ENCODE data around the gene TRAF6. TPM values are rescaled to one million over a fixed set of nuclear protein-coding genes. Genes with fewer than 3 reads are reported as not detected.

The TRAF6 gene
- total and polyA plus RNA-seq, 7 donors, result 4.7 to 14.9 (median 11.1) TPM

DNA sequence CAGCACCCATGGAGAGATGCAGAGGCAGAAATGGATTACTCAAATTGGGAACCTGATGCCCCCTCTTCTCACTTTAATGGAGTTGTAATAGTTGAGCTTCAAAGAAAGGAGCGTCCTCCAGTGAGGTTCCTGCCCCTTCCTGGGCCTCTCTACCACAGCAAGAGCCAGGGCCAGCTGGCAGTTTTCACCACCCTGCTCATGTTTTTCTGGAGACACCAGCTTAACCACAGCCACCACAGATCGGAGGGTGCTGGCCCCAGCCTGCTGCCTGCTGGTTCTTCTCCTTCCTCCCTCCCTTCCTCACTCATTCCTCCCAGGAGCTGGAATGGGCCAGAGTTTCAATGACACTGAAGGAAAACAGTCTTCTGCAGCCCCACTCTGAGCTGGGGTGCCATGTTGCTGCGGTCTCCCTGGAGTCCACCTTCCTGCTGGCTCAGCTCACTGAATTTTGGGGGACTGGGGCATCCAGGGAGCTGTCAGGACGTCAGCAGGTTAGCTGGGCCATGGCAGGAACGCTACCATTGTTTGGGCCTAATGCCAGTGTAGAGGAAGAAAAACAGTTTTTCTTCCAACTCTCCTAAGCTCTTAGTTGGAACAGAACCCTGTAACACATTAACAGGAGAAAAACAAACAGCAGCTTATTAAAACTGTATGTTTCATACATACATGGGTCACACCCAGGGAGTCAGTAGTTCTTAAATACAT lies 57.7 kb downstream of the TRAF6 start:
- H3K27ac ChIP-seq, result no peak overlapping the region
- 53 to 62% (median 54%) methylated on average over 5 of the region's 5 CpGs for WGBS, 3 donors
- no peaks in the 10 kb centered on the region for H3K27me3 ChIP-seq (ENCODE audit: insufficient read depth in 3 of 3, low read length in 2 of 3)
- DNase-seq (no peak), ATAC-seq (peak in 1 of 4 donors; percentile 26)
- no peak overlapping the region for H3K4me3 ChIP-seq
- intact Hi-C loops (cut with DNase I), result no loop called here
- no peaks in the 10 kb centered on the region for H3K36me3 ChIP-seq (ENCODE audit: insufficient read depth in 1 of 2, low read depth in 1 of 2)
- H3K4me1 ChIP-seq, result peaks cover 21% of the 10 kb centered on the region
- H3K9me3 ChIP-seq, result no peaks in the 10 kb centered on the region
- TF ChIP-seq, protein P1, sequence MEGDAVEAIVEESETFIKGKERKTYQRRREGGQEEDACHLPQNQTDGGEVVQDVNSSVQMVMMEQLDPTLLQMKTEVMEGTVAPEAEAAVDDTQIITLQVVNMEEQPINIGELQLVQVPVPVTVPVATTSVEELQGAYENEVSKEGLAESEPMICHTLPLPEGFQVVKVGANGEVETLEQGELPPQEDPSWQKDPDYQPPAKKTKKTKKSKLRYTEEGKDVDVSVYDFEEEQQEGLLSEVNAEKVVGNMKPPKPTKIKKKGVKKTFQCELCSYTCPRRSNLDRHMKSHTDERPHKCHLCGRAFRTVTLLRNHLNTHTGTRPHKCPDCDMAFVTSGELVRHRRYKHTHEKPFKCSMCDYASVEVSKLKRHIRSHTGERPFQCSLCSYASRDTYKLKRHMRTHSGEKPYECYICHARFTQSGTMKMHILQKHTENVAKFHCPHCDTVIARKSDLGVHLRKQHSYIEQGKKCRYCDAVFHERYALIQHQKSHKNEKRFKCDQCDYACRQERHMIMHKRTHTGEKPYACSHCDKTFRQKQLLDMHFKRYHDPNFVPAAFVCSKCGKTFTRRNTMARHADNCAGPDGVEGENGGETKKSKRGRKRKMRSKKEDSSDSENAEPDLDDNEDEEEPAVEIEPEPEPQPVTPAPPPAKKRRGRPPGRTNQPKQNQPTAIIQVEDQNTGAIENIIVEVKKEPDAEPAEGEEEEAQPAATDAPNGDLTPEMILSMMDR (IDR thresholded peaks at IDR 0.05), result no peak

DNA sequence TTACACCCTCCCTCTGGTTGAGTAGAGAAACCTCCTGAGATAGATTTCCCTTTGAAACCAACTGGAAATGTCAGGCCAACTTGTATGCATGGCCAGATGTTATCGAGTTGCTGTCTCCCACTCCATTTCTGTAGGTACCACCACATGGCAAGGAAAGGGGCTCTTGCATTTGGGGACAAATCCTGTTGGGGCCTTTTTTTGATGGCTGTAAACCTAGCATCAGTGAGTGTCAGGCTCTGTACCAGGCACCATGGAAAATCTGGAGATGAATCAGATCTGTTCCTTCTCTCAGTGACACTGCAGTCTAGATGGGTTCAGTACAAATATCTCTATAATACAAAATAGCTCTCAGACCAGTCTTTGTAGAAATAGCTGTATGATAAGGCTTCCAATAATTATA lies 58.4 kb downstream of the TRAF6 start:
- ATAC-seq (no peak), DNase-seq (no peak)
- WGBS, 3 donors, result 87 to 95% (median 94%) methylated on average over 1 of the region's 1 CpG
- no peak overlapping the region for H3K4me3 ChIP-seq
- no peaks in the 10 kb centered on the region for H3K27me3 ChIP-seq (ENCODE audit: insufficient read depth in 3 of 3, low read length in 2 of 3)
- TF ChIP-seq, protein P1 (IDR thresholded peaks at IDR 0.05), result no peak
- H3K9me3 ChIP-seq, result no peaks in the 10 kb centered on the region
- intact Hi-C loops (cut with DNase I), result no loop called here
- no peak overlapping the region for H3K27ac ChIP-seq
- no peaks in the 10 kb centered on the region for H3K36me3 ChIP-seq (ENCODE audit: insufficient read depth in 1 of 2, low read depth in 1 of 2)
- H3K4me1 ChIP-seq, result peaks cover 21% of the 10 kb centered on the region

DNA sequence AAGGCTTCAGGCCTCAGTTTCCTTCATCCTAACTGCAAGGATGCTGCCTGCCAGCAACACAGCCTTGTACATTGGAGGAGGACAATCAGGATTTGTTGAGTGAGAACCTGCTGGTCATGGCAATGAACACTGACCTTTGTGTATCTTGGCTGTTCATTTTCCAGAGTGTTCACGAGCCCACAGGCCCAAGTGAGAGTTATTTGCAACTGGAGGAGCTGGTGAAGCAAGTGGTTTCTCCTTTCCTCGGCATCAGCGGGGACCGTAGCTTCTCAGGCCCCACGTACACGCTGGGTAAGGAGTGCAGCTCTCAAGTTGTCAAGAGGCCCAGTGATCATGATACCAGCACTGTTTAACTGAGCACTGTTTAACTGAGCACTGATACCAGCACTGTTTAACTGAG lies 59.0 kb downstream of the TRAF6 start:
- no peaks in the 10 kb centered on the region for H3K9me3 ChIP-seq
- no peak overlapping the region for H3K27ac ChIP-seq
- no peaks in the 10 kb centered on the region for H3K27me3 ChIP-seq (ENCODE audit: insufficient read depth in 3 of 3, low read length in 2 of 3)
- no peaks in the 10 kb centered on the region for H3K36me3 ChIP-seq (ENCODE audit: insufficient read depth in 1 of 2, low read depth in 1 of 2)
- 96 to 99% (median 97%) methylated on average over 6 of the region's 6 CpGs for WGBS, 3 donors
- DNase-seq (no peak), ATAC-seq (no peak)
- H3K4me1 ChIP-seq, result peaks cover 14% of the 10 kb centered on the region
- H3K4me3 ChIP-seq, result no peak overlapping the region
- intact Hi-C loops (cut with DNase I), result no loop called here
- TF ChIP-seq, protein P1 (IDR thresholded peaks at IDR 0.05), result no peak

- Histone ChIP-seq H3K4me1 (peaks cover 6% of the 10 kb centered on the region), H3K27me3 (ENCODE audit: insufficient read depth in 3 of 3, low read length in 2 of 3) (no peaks in the 10 kb centered on the region), H3K27ac (no peak overlapping the region), H3K36me3 (ENCODE audit: insufficient read depth in 1 of 2, low read depth in 1 of 2) (no peaks in the 10 kb centered on the region), H3K4me3 (no peak overlapping the region), H3K9me3 (no peaks in the 10 kb centered on the region)
- 35 to 59% (median 42%) methylated on average over 3 of the region's 3 CpGs for WGBS, 3 donors
- DNase-seq (no peak), ATAC-seq (no peak)
- TF ChIP-seq, protein P1 (IDR thresholded peaks at IDR 0.05), result no peak
- intact Hi-C loops (cut with DNase I), result no loop called here
These were observed 59.9 kb downstream of the TRAF6 start for GRCh38 chr11:36450110-36450572.
